HG03457 (cell line): ENCODE data around the gene LRRC4C.

ENCODE experiments used
- ATAC-seq: cut with Tn5 transposase; IDR thresholded peaks from one replicate; pipeline ENCODE4 v1.9.1; 2021; ENCODE audit warnings: moderate number of reproducible peaks; ENCODE audit not compliant: unreplicated experiment

The LRRC4C gene

DNA sequence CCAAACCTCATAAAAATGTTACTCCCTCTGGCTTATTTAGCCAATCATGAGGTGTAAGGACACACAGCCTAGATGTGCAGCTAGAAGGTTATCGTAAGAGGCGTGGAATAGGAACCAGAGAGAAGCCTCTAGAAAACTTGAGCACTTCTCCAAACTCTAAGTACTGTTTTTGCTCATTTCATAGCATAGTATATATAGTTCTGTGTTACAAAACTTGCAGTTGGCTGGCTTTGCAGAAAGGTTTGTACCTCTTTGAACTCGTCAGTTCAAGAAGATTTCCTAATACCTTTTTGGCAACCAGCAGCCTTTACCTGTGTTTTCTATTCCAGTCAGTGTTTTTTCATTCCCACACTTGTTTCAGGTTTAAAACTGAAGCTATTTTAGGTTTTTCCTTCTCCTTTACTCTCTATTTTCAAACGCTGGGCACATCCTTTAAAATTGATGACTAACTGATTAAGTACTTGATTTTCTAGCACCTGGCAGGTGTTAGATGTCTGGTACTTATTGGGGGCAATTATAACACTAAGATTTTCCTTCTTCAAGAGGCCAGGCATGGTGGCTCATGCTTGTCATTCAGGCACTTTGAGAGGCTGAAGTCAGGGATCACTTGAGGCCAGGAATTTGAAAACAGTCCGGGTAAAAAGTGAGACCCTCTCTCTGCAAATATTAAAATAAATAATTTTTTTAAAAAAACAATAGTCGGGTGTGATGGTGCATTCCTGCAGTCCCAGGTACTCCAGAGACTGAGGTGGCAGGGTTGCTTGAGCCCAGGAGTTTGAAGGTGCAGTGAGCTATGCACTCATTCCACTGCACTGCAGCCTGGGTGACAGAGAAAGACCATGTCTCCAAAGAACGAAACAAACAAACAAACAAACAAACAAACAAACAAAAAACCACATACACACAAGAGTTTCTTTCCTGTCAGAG is 125.2 kb downstream of the LRRC4C start:
- ATAC-seq = no peak

- no peak for ATAC-seq
Measured at GRCh38 chr11:41333357-41333756, 126.1 kb downstream of the LRRC4C start.

DNA sequence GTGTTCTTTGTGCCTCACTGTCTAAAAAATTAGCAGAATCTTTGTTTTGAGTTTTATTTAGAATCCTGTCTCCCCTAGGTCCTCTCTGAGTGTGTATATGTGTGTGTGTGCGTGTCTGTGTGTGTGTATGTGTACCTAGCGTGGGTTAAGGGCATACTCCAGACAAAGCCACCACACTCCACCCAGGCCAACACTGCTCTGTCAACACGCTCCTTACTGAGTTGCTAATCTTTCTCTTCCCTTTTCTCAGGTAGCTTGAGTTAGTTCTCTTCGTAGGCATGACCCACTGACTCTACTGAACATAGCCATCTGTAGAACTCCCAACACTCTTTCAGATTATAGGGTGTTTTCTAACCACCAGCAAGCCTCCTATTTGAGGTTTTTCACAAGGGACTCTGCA is 131.1 kb downstream of the LRRC4C start:
- no peak for ATAC-seq

GRCh38 chr11:41323446-41323845 is 136.0 kb downstream of the LRRC4C start:
- no peak for ATAC-seq

DNA sequence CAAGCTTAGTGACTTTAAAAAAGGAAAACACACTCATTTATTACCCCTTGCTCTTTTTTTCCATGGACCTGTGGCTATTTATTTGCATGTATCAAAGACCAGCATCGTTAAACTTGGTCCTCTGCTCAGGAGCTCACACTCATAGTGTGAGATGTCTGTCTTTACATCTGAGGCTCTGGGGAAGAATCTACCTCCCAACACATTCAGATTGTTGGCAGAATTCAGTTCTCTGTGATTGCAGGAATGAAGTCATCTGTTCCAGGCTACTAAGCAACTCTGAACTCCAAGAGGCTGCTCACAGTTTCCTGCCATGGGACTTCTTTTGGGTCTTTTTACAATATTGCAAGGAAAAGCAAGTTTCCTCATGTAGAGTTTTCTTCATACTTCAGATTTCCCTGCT is 138.8 kb downstream of the LRRC4C start:
- ATAC-seq = no peak

DNA sequence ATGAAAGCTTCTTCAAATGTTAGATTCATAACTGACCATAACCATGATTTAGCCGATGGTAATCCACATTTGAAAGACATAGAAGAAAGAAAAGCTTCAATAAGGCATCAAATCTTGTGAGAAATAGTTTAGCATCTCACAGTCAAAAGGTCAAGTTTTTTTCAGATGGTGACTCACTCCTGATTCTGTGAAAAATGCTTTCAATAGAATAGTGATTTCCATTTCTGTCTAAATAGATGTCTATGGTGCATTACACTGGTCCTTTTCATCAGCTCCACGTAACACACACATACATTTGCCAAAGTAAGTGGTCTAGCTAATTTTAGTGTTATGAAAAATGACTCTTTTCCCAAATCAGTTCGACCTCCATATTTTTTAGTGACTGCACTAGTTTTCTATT is 139.2 kb downstream of the LRRC4C start:
- no peak for ATAC-seq

- ATAC-seq = no peak
Measured at GRCh38 chr11:41319434-41319833, 140.0 kb downstream of the LRRC4C start.

DNA sequence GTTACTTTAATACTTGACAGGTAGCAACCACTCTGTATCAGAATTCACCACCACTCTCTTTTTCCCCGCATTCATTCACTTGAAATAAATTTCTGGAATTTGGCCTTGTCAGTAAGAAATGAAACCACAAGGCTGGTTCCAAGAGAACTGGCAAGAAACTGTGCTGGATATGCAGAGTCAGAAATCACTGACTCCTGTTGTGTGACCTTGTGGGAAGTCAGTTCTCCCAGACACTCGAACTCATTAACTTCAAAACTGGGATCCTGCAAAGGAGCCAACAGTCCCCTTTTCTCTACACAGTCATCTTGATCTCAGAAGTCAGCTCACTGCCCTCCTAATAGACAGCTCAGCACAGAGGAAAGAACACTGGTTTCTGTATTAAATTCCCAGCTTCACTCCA is 142.7 kb downstream of the LRRC4C start:
- ATAC-seq = no peak

- no peak for ATAC-seq
Measured at GRCh38 chr11:41313226-41313625, 146.2 kb downstream of the LRRC4C start.

GRCh38 chr11:41309716-41310115 is 149.7 kb downstream of the LRRC4C start:
- ATAC-seq = peak; percentile 23

- peak; percentile 77 for ATAC-seq
Measured at GRCh38 chr11:41309111-41309522, 150.3 kb downstream of the LRRC4C start.

GRCh38 chr11:41308286-41308685 is 151.2 kb downstream of the LRRC4C start:
- ATAC-seq = no peak

DNA sequence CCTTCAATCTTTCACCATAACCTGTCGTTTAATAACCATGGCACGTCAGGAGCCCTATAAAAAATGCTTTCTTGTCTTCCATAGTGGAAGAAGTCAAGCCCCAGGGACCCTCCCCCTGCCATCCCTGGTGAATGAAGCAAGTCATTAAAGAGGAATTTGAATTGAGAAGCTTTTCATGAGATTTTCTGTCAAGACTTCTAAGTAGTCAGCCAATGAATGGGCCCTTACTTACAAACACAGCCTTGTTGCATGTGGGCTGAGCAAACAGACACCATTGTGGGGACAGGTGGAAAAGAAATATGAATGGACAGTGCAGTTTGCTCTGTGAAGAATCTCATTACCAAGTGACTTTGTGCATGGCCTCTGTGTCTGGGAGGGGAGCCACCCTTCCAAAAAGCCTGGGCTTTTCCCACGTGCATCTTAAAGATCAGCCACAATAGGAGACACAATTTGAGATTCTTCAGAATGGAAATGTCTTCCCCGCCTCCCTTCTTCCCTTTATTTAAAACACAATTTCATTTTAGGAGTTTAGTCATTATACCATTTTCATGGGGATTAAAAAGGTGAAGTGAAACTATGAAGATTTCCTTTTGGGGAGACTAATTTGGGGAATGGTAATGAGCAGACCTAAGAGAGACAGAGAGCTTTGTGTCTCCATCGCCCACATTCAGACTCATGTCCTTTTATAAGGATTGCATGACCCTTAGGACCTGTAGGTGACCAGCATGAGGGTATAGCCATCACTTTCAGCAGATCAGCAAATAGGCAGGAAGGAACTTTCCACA is 152.0 kb downstream of the LRRC4C start:
- ATAC-seq = no peak

DNA sequence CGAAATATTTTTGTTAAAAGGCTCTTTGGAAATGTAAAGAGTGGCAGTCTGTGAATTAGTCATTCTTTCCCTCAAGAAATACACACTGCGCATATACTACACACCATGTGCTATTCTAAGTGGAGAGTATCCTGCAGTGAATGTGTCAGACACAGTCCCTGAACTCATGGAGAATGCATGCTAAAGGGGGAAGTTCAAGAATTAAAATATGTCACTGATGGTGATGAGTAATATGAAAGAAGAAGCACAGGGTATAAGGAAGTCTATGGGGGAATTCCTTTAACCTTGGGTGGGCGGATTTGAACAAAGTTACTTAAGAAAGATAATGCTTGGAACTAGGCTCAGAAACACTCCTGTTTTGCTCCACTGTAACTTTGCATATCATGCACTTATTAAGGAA is 153.0 kb downstream of the LRRC4C start:
- no peak for ATAC-seq

DNA sequence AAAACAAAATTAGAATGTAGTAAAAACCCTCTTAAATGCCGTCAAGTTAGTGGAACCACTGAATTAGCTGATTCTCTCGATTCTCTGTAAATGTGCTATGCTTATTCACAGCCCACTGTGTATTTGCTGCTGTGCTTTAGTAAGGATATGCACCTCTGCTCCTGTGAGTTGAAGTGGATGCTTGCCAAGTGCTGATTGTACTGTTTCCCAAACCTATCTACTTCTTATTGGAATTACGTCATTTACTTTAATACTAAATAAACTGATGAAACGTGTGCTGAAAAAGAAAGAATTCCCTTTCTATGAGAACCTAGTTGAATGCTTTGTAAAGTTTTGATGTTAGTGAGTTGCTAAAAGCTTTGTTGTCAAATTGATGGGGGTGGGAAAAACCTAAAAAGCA is 158.4 kb downstream of the LRRC4C start:
- no peak for ATAC-seq

DNA sequence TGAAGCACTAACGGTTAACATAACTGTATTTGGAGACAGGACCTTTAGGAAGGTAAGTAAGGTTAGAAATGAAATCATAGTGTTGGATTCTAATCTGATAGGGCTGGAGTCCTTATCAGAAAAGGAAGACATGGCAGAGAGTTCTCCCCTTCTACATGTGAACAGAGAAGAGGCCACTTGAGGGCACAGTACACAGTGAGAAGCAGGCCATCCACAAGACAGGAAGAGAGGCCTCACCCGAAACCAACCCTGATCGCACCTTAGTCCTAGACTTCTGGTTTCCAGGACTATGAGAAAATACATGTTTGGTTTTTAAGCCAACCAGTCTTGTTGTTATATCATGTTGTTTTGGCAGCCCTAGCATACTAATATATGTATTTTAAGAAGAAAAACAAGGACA is 170.0 kb downstream of the LRRC4C start:
- ATAC-seq = no peak

DNA sequence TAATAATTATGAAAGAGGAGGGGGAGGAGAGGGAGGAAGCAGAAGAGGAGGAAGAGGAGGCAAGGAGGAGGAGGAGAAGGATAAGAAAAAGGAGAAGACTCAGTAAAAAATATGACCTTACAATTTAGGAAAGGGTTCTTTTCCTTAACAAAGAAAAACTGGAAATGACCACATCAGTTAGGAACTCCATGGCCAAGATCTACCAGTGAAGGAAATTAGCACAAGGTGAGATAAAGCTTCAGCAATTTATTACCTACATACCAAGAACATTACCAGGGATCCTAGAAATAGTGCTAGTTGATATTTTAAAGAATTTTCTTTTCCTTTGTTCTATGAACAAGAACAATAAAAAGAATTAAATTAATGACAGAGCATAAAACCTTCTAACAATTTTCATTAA is 172.7 kb downstream of the LRRC4C start:
- ATAC-seq = no peak

DNA sequence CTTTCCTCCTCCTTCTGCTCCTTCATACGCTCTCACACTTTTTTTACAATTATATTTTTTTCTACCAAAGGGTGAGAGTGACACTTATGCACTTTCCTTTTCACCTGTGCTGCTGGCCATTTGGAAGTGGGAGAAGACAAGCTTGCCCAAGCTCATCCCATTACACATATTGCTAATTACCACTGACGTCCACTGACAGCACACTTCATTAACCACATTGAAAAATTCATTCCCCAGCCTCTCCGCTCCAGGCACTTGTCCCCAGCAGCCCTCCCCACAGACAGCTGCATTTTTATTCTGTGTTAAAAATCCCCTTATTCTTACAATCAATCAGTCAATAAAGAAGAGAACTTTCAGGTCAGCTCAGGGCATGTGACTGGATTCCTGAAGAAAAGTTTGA is 175.1 kb downstream of the LRRC4C start:
- ATAC-seq = no peak

GRCh38 chr11:41283191-41283930 is 176.1 kb downstream of the LRRC4C start:
- ATAC-seq = no peak

- ATAC-seq = no peak
Measured at GRCh38 chr11:41282395-41282794, 177.1 kb downstream of the LRRC4C start.

DNA sequence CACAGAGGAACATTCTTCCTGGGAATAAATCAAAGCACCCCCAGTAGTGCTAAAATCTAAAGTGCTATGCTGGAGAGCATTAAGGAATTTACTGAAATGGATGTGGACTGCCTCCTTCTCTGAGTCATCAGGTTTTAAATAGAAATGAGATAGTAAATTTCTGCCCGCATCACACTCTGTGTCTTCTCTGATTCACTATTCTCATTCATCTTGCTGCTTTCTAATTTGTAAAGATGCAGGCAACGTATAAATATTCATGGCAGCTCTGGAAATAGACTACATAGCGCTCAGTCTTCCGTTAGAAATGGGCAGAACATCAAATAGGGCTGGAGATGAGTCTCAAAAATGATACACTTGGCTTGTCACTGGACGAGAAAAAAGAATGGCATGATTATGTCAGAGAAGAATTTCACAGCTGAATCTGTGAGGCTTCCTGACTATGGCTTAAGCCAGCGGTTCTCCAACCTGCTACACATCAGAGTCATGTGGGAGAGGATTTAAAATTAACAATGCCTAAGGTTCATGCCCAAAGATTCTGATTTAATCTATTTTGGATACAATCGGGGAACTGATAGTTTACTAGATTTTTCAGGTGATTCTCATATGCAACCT is 178.2 kb downstream of the LRRC4C start:
- no peak for ATAC-seq
